NT2/D1 (cell line): ENCODE data around the gene KLF11.

Experiments
- SUZ12 ChIP-seq: IDR thresholded peaks from 2 replicates; pipeline ENCODE4 v1.6.1; 2011; ENCODE audit not compliant: insufficient read length, insufficient read depth; ENCODE audit errors: extremely low read depth
- YY1 ChIP-seq: IDR thresholded peaks from 2 replicates; pipeline ENCODE4 v1.6.1; 2011; ENCODE audit not compliant: insufficient read length, insufficient read depth

DNA sequence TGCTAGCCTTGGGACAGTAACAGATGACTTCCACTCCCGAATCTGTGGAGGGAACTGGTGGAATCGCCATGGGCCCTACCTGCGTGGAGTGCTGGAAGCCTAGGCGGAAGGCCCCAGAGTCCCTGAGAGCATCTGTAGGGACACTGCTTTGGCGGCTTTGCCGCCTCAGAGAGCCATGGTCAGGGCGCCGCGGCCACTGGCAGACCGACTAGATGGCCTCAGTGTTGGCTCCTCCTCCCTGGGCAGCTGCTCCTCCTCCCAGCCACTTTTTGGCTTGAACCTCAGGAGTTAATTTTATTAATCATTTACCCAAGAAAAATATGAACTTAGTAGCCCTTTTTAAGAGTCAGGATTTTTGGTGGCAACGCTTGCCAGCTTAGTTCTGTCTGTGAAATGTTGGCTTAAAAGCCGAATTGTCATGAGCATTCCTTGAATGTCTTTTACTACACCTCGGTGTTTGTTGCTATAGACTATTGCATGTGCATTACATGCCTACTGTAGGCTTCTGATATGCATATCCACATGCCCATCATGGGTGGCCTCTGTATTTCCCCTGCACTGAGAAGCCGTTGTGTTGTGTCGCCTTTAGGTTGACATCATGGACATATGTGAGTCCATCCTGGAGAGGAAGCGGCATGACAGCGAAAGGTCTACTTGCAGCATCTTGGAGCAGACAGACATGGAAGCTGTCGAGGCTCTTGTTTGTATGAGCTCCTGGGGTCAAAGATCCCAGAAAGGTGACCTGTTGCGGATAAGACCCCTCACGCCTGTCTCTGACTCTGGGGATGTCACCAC, 2.4 kb downstream of the KLF11 start:
- TF ChIP-seq YY1 (no peak), SUZ12 (no peak)
